ENCODE measurements around the gene HOXB9.

Gene HOXB9

GRCh38 chr17:48589060-48589830 is 36.9 kb downstream of the HOXB9 start:
- H3K4me3 ChIP-seq (ENCODE audit: insufficient read depth, low read length, poor library complexity, severe bottlenecking): no peak overlapping the region
- no peaks in the 10 kb centered on the region for H3K9me2 ChIP-seq (replicated peaks; ENCODE audit: insufficient read depth, low read length)
- no peaks in the 10 kb centered on the region for H3K79me2 ChIP-seq (ENCODE audit: insufficient read depth, low read length)
- no peaks in the 10 kb centered on the region for H3K9me3 ChIP-seq (ENCODE audit: insufficient read depth, low read length)
- no peaks in the 10 kb centered on the region for H3K36me3 ChIP-seq (ENCODE audit: low read length)
- H3K27ac ChIP-seq (ENCODE audit: low read depth, low read length): no peak overlapping the region
- TF ChIP-seq EZH2phosphoT487 (conservative IDR thresholded peaks at IDR 0.05; ENCODE audit: low read length): no peak
- TF ChIP-seq, protein P1, sequence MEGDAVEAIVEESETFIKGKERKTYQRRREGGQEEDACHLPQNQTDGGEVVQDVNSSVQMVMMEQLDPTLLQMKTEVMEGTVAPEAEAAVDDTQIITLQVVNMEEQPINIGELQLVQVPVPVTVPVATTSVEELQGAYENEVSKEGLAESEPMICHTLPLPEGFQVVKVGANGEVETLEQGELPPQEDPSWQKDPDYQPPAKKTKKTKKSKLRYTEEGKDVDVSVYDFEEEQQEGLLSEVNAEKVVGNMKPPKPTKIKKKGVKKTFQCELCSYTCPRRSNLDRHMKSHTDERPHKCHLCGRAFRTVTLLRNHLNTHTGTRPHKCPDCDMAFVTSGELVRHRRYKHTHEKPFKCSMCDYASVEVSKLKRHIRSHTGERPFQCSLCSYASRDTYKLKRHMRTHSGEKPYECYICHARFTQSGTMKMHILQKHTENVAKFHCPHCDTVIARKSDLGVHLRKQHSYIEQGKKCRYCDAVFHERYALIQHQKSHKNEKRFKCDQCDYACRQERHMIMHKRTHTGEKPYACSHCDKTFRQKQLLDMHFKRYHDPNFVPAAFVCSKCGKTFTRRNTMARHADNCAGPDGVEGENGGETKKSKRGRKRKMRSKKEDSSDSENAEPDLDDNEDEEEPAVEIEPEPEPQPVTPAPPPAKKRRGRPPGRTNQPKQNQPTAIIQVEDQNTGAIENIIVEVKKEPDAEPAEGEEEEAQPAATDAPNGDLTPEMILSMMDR (IDR thresholded peaks at IDR 0.05; ENCODE audit: insufficient read depth, low read length, poor library complexity, severe bottlenecking): no peak
- H2AFZ ChIP-seq (ENCODE audit: low read depth, low read length, severe bottlenecking): no peak overlapping the region
- H3F3A ChIP-seq (ENCODE audit: insufficient read depth): no peaks in the 10 kb centered on the region
- no peaks in the 10 kb centered on the region for H3K27me3 ChIP-seq (ENCODE audit: low read length)
- no peak overlapping the region for H3K9ac ChIP-seq (ENCODE audit: low read length)
- H3K4me2 ChIP-seq (ENCODE audit: low read depth, low read length, poor library complexity, severe bottlenecking): no peak overlapping the region
- H4K20me1 ChIP-seq (ENCODE audit: low read depth, low read length): no peaks in the 10 kb centered on the region

- H3K4me2 ChIP-seq (ENCODE audit: low read depth, low read length, poor library complexity, severe bottlenecking): no peak overlapping the region
- H4K20me1 ChIP-seq (ENCODE audit: low read depth, low read length): no peaks in the 10 kb centered on the region
- no peaks in the 10 kb centered on the region for H3K9me3 ChIP-seq (ENCODE audit: insufficient read depth, low read length)
- H3F3A ChIP-seq (ENCODE audit: insufficient read depth): no peaks in the 10 kb centered on the region
- no peak for TF ChIP-seq EZH2phosphoT487 (conservative IDR thresholded peaks at IDR 0.05; ENCODE audit: low read length)
- TF ChIP-seq, protein P1 (IDR thresholded peaks at IDR 0.05; ENCODE audit: insufficient read depth, low read length, poor library complexity, severe bottlenecking): no peak
- no peaks in the 10 kb centered on the region for H3K9me2 ChIP-seq (replicated peaks; ENCODE audit: insufficient read depth, low read length)
- H3K9ac ChIP-seq (ENCODE audit: low read length): no peak overlapping the region
- no peaks in the 10 kb centered on the region for H3K27me3 ChIP-seq (ENCODE audit: low read length)
- H2AFZ ChIP-seq (ENCODE audit: low read depth, low read length, severe bottlenecking): no peak overlapping the region
- H3K36me3 ChIP-seq (ENCODE audit: low read length): no peaks in the 10 kb centered on the region
- H3K4me3 ChIP-seq (ENCODE audit: insufficient read depth, low read length, poor library complexity, severe bottlenecking): no peak overlapping the region
- H3K79me2 ChIP-seq (ENCODE audit: insufficient read depth, low read length): no peaks in the 10 kb centered on the region
- no peak overlapping the region for H3K27ac ChIP-seq (ENCODE audit: low read depth, low read length)
Observed at GRCh38 chr17:48588528-48588927, 37.6 kb downstream of the HOXB9 start.

GRCh38 chr17:48588074-48588415 is 38.1 kb downstream of the HOXB9 start:
- H3K9ac ChIP-seq (ENCODE audit: low read length): no peak overlapping the region
- H3K36me3 ChIP-seq (ENCODE audit: low read length): no peaks in the 10 kb centered on the region
- H3K27ac ChIP-seq (ENCODE audit: low read depth, low read length): no peak overlapping the region
- TF ChIP-seq EZH2phosphoT487 (conservative IDR thresholded peaks at IDR 0.05; ENCODE audit: low read length): no peak
- TF ChIP-seq, protein P1 (IDR thresholded peaks at IDR 0.05; ENCODE audit: insufficient read depth, low read length, poor library complexity, severe bottlenecking): no peak
- no peaks in the 10 kb centered on the region for H3K9me3 ChIP-seq (ENCODE audit: insufficient read depth, low read length)
- no peaks in the 10 kb centered on the region for H3K79me2 ChIP-seq (ENCODE audit: insufficient read depth, low read length)
- no peaks in the 10 kb centered on the region for H3F3A ChIP-seq (ENCODE audit: insufficient read depth)
- H3K9me2 ChIP-seq (replicated peaks; ENCODE audit: insufficient read depth, low read length): no peaks in the 10 kb centered on the region
- H4K20me1 ChIP-seq (ENCODE audit: low read depth, low read length): no peaks in the 10 kb centered on the region
- H3K27me3 ChIP-seq (ENCODE audit: low read length): no peaks in the 10 kb centered on the region
- no peak overlapping the region for H3K4me3 ChIP-seq (ENCODE audit: insufficient read depth, low read length, poor library complexity, severe bottlenecking)
- no peak overlapping the region for H3K4me2 ChIP-seq (ENCODE audit: low read depth, low read length, poor library complexity, severe bottlenecking)
- no peak overlapping the region for H2AFZ ChIP-seq (ENCODE audit: low read depth, low read length, severe bottlenecking)

Measured in SU-DHL-6 (cell line).